ENCODE data around the gene ZBTB16.

The ZBTB16 gene

GRCh38 chr11:114078423-114078822, 18.9 kb downstream of the ZBTB16 start:
- TF ChIP-seq CTCF (IDR thresholded peaks at IDR 0.05; ENCODE audit: extremely low read depth, insufficient read depth, missing control alignments): no peak
- DNase-seq (ENCODE audit: low spot score): no peak

GRCh38 chr11:114079511-114080065, 20.1 kb downstream of the ZBTB16 start:
- in situ Hi-C loops (cut with MboI; ENCODE audit: low pct_unique_long_range_greater_than_20kb, low sequenced_read_pairs, unreplicated experiment): no loop called here
- TF ChIP-seq CTCF (IDR thresholded peaks at IDR 0.05; ENCODE audit: extremely low read depth, insufficient read depth, missing control alignments): no peak

More at GRCh38 chr11:114078423-114078822, 18.9 kb downstream of the ZBTB16 start:
- in situ Hi-C loops (cut with MboI; ENCODE audit: low pct_unique_long_range_greater_than_20kb, low sequenced_read_pairs, unreplicated experiment): no loop called here

GRCh38 chr11:114080219-114080618, 20.7 kb downstream of the ZBTB16 start:
- TF ChIP-seq CTCF (IDR thresholded peaks at IDR 0.05; ENCODE audit: extremely low read depth, insufficient read depth, missing control alignments): no peak
- in situ Hi-C loops (cut with MboI; ENCODE audit: low pct_unique_long_range_greater_than_20kb, low sequenced_read_pairs, unreplicated experiment): no loop called here
- DNase-seq (ENCODE audit: low spot score): no peak

More at GRCh38 chr11:114079511-114080065, 20.1 kb downstream of the ZBTB16 start:
- DNase-seq (ENCODE audit: low spot score): no peak

GRCh38 chr11:114080769-114081168, 21.3 kb downstream of the ZBTB16 start:
- in situ Hi-C loops (cut with MboI; ENCODE audit: low pct_unique_long_range_greater_than_20kb, low sequenced_read_pairs, unreplicated experiment): no loop called here
- no peak for TF ChIP-seq CTCF (IDR thresholded peaks at IDR 0.05; ENCODE audit: extremely low read depth, insufficient read depth, missing control alignments)
- DNase-seq (ENCODE audit: low spot score): no peak

- in situ Hi-C loops (cut with MboI; ENCODE audit: low pct_unique_long_range_greater_than_20kb, low sequenced_read_pairs, unreplicated experiment): no loop called here
- no peak for TF ChIP-seq CTCF (IDR thresholded peaks at IDR 0.05; ENCODE audit: extremely low read depth, insufficient read depth, missing control alignments)
- DNase-seq (ENCODE audit: low spot score): no peak
Measured at GRCh38 chr11:114081641-114082414, 22.3 kb downstream of the ZBTB16 start.

GRCh38 chr11:114082415-114082748, 22.9 kb downstream of the ZBTB16 start:
- no peak for DNase-seq (ENCODE audit: low spot score)
- TF ChIP-seq CTCF (IDR thresholded peaks at IDR 0.05; ENCODE audit: extremely low read depth, insufficient read depth, missing control alignments): no peak
- in situ Hi-C loops (cut with MboI; ENCODE audit: low pct_unique_long_range_greater_than_20kb, low sequenced_read_pairs, unreplicated experiment): no loop called here
